ENCODE data around the gene TRPM4. TPM values are rescaled to one million over a fixed set of nuclear protein-coding genes. Genes with fewer than 3 reads are reported as not detected.

TRPM4 gene
- polyA plus RNA-seq, 1 donor: 32.7 TPM

DNA sequence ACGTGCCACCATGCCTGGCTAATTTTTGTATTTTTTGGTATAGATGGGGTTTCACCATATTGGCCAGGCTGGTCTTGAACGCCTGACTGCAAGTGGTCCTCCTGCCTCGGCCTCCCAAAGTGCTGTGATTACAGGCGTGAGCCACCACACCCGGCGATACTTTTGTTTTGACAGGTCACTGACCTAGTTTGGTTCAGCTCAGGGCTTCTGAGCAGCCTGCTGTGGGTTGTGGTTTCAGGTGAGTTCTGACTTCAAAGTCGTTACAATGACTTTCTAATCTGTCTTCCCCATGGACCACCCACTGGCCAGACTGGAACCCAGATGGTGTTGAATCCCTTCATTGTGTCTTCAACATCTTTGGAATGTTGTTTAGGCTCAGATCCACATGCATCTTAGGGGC, 73.8 kb downstream of the TRPM4 start:
- no peak for DNase-seq (ENCODE audit: low read depth)

DNA sequence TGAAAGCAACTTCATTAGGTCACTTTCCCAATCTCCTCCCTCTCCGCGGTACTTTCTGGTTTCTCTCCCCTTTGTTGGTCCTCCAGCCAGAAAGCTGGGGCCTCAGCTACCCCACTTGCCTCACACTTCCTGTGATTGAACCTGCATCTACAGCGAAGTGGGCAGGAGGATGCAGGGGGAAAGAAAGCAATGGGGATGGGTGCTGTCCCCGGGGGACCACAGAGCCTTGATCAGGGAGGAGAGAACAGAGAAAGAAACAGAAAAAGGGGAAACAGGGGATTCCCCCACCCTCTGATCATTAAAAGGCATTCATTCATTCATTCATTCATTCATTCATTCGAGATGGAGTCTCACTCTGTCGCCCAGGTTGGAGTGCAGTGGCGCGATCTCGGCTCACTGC, 74.2 kb downstream of the TRPM4 start:
- DNase-seq (ENCODE audit: low read depth): no peak

DNA sequence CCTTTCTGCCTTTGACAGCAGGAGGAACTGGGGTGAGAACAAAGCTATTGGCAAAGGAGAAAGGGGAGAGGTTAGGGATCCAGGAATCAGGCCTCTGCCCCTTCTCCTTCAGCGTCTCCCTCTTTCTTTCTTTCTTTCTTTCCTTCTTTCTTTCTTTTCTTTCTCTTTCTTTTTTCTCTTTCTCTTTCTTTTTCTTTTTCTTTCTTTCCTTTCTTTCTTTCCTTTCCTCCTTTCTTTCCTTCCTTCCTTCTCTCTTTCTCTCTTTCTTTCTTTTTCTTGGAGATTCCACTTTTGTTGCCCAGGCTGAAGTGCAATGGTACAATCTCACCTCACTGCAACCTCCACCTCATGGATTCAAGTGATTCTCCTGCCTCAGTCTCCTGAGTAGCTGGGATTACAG, 75.6 kb downstream of the TRPM4 start:
- DNase-seq (ENCODE audit: low read depth): no peak

DNA sequence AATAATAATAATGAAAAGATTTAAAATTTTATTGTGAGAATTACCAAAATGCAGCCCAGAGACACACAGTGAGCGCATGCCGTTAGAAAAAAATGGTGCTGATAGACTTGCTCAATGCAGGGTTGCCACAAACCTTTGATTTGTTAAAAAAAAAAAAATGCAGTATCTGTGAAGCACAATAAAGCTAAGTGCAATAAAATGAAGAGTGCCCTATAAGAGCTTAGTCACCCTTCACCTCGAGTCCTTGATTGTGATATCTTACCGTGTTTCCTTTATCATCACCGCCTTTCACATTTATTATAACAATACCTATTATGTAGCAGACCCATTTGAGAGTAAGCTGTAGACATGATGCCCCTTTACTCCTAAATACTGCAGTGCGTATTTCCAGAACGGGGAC, 84.2 kb downstream of the TRPM4 start:
- DNase-seq (ENCODE audit: low read depth): no peak

DNA sequence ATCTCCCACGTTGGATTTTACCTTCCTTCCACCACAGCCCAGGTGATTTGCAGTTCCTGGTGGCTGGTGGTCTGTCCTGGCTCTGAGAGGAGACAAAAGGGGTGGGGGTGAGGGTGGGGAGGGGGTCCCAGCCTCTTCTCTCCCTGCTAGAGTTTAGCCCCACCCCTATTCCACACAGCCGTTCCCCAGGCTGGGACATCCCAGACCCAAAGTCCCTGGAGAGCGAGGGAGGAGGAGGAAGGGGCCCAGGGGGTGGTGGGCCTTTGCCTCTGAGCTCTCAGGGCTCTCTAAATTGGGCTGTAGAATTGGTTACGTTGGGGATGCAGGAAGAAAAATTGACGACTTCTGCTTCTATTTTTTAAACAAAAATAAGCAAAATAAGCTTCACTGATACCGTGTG, 85.5 kb downstream of the TRPM4 start:
- no peak for DNase-seq (ENCODE audit: low read depth)

DNA sequence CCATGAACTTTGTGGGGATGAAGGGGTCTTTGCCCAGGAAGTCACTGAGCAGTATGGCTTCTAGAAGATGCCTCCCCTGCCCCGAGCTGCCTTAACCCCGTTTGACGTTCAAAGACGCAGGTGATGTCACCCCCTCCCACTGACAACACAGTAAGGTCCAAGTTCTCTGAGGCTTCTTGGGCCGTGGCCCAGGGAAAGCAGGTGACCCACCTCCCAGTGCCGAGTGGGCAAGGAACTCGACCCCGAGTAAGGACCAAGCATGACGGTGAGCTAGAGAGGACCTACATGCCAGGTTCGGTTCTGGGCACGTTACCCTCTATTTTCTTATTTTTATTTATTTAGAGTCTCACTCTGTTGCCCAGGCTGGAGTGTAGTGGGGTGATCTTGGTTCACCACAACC, 86.1 kb downstream of the TRPM4 start:
- no peak for DNase-seq (ENCODE audit: low read depth)

DNA sequence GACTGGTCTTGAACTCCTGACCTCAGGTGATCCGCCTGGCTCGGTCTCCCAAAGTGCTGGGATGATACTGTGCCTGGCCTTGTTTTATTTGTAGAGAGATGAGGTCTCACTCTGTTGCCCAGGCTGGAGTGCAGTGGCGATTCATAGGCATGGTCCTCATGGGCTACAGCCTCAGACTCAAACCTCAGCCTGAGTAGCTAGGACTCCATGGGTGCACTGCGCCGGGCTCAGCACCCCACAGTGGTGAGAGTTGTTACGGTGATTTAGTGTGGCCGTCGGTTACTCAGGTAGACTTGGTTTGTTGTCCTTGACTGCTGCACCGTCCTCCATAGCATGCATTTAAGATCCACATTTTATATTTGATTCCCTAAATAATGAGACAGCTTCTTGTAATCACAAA, 86.7 kb downstream of the TRPM4 start:
- no peak for DNase-seq (ENCODE audit: low read depth)

DNA sequence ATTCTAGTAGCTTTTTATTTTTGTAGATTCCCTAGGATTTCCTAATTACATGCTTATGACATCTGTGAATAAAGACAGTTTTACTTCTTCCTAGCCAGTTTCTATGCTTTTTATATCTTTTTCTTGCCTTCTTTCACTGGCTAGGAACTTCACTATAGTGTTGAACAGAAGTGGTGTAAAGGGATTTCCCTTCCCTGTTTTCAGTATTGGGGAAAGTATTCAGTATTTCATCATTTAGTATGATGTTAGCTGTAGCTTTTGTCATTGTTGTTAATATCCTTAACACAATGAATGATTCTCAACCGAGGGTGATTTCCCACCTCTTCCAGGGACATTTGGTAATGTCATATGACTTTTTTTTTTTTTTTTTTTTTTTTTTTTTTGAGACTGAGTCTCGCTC, 90.1 kb downstream of the TRPM4 start:
- DNase-seq (ENCODE audit: low read depth): no peak

DNA sequence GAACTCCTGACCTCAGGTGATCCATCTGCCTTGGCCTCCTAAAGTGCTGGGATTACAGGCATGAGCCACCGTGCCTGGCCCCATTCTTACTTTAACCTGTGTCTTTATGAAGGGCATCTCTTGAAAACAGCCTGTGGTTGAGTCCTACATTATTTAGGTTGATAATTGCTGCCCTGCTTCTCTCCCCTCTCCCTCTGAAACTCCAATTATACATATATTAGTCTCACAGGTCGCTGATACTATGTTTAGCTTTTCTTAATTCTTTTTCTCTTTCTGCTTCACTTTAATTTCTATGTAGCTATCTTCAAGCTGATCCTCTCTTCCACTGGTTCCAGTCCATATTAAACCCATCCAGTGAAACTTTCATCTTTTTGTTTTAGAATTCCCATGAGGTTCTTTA, 92.3 kb downstream of the TRPM4 start:
- DNase-seq (ENCODE audit: low read depth): no peak

DNA sequence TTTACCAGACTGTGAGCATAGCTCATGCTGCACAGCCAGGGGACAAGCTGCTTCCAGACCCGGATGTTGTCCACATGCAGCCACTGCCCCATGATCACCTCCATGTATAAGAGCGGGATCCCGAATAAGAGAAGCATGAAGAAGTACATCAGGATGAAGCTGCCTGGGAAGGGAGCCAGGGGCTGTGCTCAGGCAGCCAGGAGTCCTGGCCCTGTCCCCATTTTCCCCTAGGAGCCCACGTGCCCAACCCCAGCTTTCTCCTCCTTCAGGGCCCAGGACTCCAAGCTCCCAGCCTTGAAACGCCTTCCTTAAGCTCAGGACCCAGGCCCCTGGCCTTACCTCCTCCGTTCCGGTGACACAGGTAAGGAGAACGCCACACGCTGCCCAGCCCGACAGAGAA, 98.1 kb downstream of the TRPM4 start:
- no peak for DNase-seq (ENCODE audit: low read depth)

DNA sequence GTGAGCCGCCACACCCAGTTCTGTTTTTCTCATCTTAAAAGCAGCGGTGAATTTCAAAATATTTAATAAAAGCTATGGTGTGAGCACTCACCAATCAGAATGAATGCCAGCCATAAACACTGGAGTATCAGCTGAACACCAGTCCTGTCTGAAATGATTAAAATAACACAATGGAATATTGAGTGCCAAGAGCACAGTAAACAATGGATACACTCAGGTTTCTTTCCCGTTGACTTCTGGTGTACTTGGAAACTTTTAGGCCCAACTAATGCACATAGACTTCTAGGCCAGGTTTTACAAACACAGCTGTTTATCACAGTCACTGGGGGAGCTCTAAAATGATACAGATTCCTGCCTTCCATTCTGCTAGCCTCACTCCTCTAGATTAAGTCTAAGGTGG, 99.1 kb downstream of the TRPM4 start:
- DNase-seq (ENCODE audit: low read depth): no peak

Other genes with a start within 250 kb of the TRPM4 start
- 0.54 TPM for gene DHDH, start 224.1 kb upstream of the TRPM4 start, polyA plus RNA-seq (ENCODE audit: insufficient read length)
- 40.7 TPM for gene BAX, start 202.9 kb upstream of the TRPM4 start, polyA plus RNA-seq (ENCODE audit: insufficient read length)
- gene FTL, start 192.5 kb upstream of the TRPM4 start, polyA plus RNA-seq (ENCODE audit: insufficient read length): 520 TPM
- 89.0 TPM for gene GYS1, start 164.5 kb upstream of the TRPM4 start, polyA plus RNA-seq (ENCODE audit: insufficient read length)
- gene RUVBL2, start 163.9 kb upstream of the TRPM4 start, polyA plus RNA-seq (ENCODE audit: insufficient read length): 55.3 TPM
- gene LHB, start 140.7 kb upstream of the TRPM4 start, polyA plus RNA-seq (ENCODE audit: insufficient read length): not detected
- not detected for gene CGB3, start 133.5 kb upstream of the TRPM4 start, polyA plus RNA-seq (ENCODE audit: insufficient read length)
- gene CGB2, start 125.9 kb upstream of the TRPM4 start, polyA plus RNA-seq (ENCODE audit: insufficient read length): not detected
- gene CGB1, start 120.9 kb upstream of the TRPM4 start, polyA plus RNA-seq (ENCODE audit: insufficient read length): not detected
- not detected for gene CGB5, start 113.9 kb upstream of the TRPM4 start, polyA plus RNA-seq (ENCODE audit: insufficient read length)
- gene CGB8, start 108.7 kb upstream of the TRPM4 start, polyA plus RNA-seq (ENCODE audit: insufficient read length): not detected
- 1.5 TPM for gene CGB7, start 100.0 kb upstream of the TRPM4 start, polyA plus RNA-seq (ENCODE audit: insufficient read length)
- 6.5 TPM for gene NTF4, start 93.0 kb upstream of the TRPM4 start, polyA plus RNA-seq (ENCODE audit: insufficient read length)
- 10.4 TPM for gene KCNA7, start 85.1 kb upstream of the TRPM4 start, polyA plus RNA-seq (ENCODE audit: insufficient read length)
- gene SNRNP70, start 72.3 kb upstream of the TRPM4 start, polyA plus RNA-seq (ENCODE audit: insufficient read length): 218 TPM
- 16.1 TPM for gene LIN7B, start 43.4 kb upstream of the TRPM4 start, polyA plus RNA-seq (ENCODE audit: insufficient read length)
- 0.33 TPM for gene C19orf73, start 38.6 kb upstream of the TRPM4 start, polyA plus RNA-seq (ENCODE audit: insufficient read length)
- gene PPFIA3, start 38.2 kb upstream of the TRPM4 start, polyA plus RNA-seq (ENCODE audit: insufficient read length): 7.8 TPM
- 178 TPM for gene HRC, start 2.4 kb upstream of the TRPM4 start, polyA plus RNA-seq (ENCODE audit: insufficient read length)
- 1.0 TPM for gene SLC6A16, start 167.4 kb downstream of the TRPM4 start, polyA plus RNA-seq (ENCODE audit: insufficient read length)
- gene CD37, start 177.6 kb downstream of the TRPM4 start, polyA plus RNA-seq (ENCODE audit: insufficient read length): 19.9 TPM
- gene TEAD2, start 204.6 kb downstream of the TRPM4 start, polyA plus RNA-seq (ENCODE audit: insufficient read length): 54.4 TPM
- gene DKKL1, start 206.1 kb downstream of the TRPM4 start, polyA plus RNA-seq (ENCODE audit: insufficient read length): 2.4 TPM
- gene KASH5, start 230.5 kb downstream of the TRPM4 start, polyA plus RNA-seq (ENCODE audit: insufficient read length): not detected